IPS DF 6.9 (cell line): ENCODE measurements around the gene ACSS2.
A peak's percentile ranks its signal among the peaks of the same experiment; 100 is the strongest.
"Not testable (repeated sequence)": the region's sequence is repeated elsewhere in the genome, so short reads cannot be mapped to it uniquely, and the experiment has no call there.

ENCODE experiments used
- DNase-seq: peaks from one replicate; pipeline ENCODE4 v3.0.0-alpha.2; 2013; ENCODE audit warnings: low read depth, low spot score
- H3K27ac ChIP-seq: one replicate; pipeline ENCODE4 v1.5.1; 2013; ENCODE audit warnings: low read length, control low read depth
- H3K27me3 ChIP-seq: 2 replicates; pipeline ENCODE4 v1.6.1; 2013; ENCODE audit warnings: mild to moderate bottlenecking, low read length; ENCODE audit not compliant: control insufficient read depth, insufficient read depth
- H3K36me3 ChIP-seq: 2 replicates; pipeline ENCODE4 v1.6.1; 2013; ENCODE audit warnings: low read length; ENCODE audit not compliant: control insufficient read depth, insufficient read depth
- H3K4me1 ChIP-seq: 2 replicates; pipeline ENCODE4 v1.6.1; 2013; ENCODE audit warnings: low read length; ENCODE audit not compliant: control insufficient read depth, insufficient read depth
- H3K4me3 ChIP-seq: 2 replicates; pipeline ENCODE4 v1.5.1; 2013; ENCODE audit warnings: mild to moderate bottlenecking, low read length
- H3K9me3 ChIP-seq: 2 replicates; pipeline ENCODE4 v1.6.1; 2013; ENCODE audit warnings: low read length, inconsistent platforms; ENCODE audit not compliant: control insufficient read depth, insufficient read depth
- WGBS: extraction: QIAGEN DNeasy Blood & Tissue Kit; methylation state at CpG from one replicate; pipeline ENCODE4 v1.1.7; 2013; ENCODE audit warnings: mixed read lengths, missing lambda C conversion rate; ENCODE audit not compliant: insufficient read length, insufficient coverage; 5-methylcytosine and 5-hydroxymethylcytosine counted together

Gene ACSS2

DNA sequence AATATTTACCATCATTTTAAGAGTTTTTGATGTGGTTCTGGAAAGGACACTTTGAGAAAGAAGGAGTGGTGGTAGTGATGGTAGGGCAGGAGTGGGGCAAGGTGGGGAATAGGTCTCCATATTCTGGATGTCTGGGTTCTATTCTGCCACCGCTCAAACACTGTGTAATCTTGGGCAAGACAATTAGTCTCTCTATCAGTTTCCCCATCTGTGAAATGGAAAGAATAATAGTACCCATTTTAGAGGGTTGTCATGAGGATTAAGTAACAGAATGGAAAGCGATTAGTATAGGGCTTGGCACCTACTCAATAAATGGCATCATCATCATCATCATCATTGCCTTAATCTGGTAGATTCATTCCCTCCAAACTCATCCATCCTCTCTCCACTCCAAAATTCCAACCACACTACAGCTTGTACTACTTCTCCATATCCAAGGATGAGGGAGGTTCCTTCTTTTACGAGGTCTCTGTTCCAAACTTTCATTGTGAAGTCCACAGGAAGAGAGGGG is 2.8 kb upstream of the ACSS2 start:
- Histone ChIP-seq H3K9me3 (no peaks in the 10 kb centered on the region), H3K27me3 (no peaks in the 10 kb centered on the region), H3K4me1 (peaks cover 3% of the 10 kb centered on the region; the same call in 1 of the 2 replicates), H3K36me3 (no peaks in the 10 kb centered on the region), H3K4me3 (no peak overlapping the region), H3K27ac (no peak overlapping the region)
- DNase-seq: no peak
- WGBS: no CpG with 5 or more reads among the region's 3 CpGs

DNA sequence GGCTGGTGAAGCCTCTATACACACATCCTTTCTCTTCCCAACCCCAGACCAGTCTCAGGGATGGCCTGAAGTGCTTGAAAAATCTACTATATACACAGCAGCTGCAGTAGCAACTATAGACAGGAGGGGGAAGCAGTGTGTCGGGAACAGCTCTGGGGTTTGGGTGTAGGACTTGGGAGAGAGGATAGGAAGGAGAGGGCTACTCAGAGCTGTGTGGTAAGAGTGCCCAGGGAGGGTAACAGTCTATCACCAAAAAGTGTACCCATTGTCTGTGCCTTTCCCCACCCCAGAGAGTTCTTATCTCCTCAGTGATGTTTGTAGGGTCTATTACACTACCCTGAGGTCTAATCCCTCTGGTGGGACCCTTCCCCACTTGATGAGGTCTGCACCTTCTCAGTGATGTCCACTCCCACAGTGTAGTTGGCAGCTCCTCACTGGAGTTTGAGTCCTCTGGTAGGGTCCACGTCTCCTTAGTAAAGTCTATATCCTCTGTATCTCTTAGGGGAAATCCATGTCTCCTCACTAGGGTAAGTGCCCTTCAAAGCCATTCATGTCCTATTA is 2.2 kb upstream of the ACSS2 start:
- peak; percentile 72 for DNase-seq
- H3K27me3 ChIP-seq: no peaks in the 10 kb centered on the region
- no peaks in the 10 kb centered on the region for H3K9me3 ChIP-seq
- H3K4me1 ChIP-seq: peaks cover 3% of the 10 kb centered on the region; the same call in 1 of the 2 replicates
- no peak overlapping the region for H3K27ac ChIP-seq
- no peak overlapping the region for H3K4me3 ChIP-seq
- H3K36me3 ChIP-seq: no peaks in the 10 kb centered on the region
- no CpG with 5 or more reads among the region's 2 CpGs for WGBS

DNA sequence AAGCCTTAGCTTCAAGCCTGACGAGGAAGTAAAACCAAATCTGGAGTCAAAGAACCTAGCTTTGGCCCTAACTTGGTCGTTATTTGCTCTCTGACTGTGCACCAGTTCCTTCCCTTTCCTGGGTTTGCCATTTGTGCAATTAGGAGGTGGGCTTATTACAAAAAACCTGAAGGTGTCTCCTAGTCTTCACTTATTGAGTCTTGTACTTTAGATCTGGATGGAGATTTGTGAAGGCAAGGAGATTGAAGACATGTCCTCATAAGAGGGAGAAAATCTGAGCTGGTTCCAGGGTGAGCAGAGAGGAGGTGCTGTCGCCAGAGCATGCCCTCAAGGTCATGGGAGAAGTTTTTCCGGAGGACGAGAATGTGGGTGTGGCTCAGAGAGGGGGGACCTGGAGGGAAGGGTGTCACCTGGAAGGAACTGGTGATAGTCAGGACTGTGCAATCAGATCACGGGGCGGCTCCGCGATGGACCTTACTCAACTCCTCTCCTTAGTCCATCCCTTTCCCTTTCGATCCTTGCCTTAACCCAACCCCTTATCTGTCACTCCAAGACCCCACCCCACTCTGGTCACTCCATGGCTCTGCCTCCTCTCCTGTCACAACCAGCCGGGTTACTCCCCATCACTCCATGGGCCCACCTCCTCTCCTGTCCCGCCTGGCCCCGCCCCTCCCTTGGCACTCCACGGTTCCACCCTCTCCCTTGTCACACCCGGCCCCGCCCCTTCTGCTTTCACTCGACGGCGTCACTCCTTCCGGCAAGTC is 588 bp upstream of the ACSS2 start:
- no peaks in the 10 kb centered on the region for H3K9me3 ChIP-seq
- no peaks in the 10 kb centered on the region for H3K27me3 ChIP-seq
- peak; percentile 99 for DNase-seq
- no peak overlapping the region for H3K27ac ChIP-seq
- peak overlapping the region; percentile 1; the same call in 1 of the 2 replicates for H3K4me3 ChIP-seq
- H3K4me1 ChIP-seq: peaks cover 3% of the 10 kb centered on the region
- no CpG with 5 or more reads among the region's 20 CpGs for WGBS
- H3K36me3 ChIP-seq: no peaks in the 10 kb centered on the region

DNA sequence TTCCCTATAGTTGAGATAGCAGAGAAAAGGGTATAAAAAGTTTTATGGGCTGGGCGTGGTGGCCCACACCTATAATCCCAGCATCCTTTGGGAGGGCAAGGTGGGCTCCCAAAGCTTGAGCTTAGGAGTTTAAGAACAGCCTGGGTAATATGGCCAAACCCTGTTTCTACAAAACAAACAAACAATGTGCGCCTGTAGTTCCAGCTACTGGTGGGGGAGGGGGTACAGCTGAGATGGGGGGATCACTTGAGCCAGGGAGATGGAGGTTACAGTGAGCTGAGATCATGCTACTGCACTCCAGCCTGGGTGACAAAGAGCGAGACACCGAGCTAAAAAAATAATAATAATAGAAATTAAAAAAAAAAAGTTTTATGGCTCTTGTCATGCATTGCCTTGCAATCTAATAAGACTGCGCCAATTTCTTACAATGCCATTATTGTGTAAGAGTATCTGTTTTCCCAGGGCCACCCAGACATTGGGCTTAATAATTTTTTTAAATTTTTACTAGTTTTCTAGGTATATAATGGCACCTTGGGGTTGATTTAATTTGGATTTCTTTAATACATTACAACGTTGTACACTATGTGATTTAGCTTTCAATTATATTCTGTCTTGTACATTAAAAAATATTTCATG is 3.9 kb downstream of the ACSS2 start:
- WGBS: no CpG with 5 or more reads among the region's 6 CpGs
- Histone ChIP-seq H3K27me3 (no peaks in the 10 kb centered on the region), H3K4me1 (no peaks in the 10 kb centered on the region; the same call in 1 of the 2 replicates), H3K27ac (no peak overlapping the region), H3K36me3 (no peaks in the 10 kb centered on the region), H3K4me3 (no peak overlapping the region), H3K9me3 (no peaks in the 10 kb centered on the region)
- no peak for DNase-seq

DNA sequence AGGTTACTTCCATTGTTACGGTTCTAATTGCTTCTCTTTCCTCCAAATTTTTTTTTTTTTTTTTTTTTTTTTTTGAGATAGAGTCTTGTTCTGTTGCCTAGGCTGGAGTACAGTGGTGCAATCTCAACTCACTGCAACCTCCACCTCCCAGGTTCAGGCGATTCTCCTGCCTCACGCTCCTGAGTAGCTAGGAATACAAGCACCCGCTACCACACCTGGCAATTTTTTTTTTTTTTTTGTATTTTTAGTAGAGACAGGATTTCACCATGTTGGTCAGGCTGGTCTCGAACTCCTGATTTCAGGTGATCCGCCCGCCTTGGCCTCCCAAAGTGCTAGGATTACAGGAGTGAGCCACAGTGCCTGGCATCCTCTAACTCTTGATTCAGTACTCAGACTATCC is 4.6 kb downstream of the ACSS2 start:
- H3K27me3 ChIP-seq, DNase-seq, H3K27ac ChIP-seq, H3K4me3 ChIP-seq, H3K9me3 ChIP-seq, H3K4me1 ChIP-seq, H3K36me3 ChIP-seq: not testable (repeated sequence)
- no CpG with 5 or more reads among the region's 7 CpGs for WGBS

DNA sequence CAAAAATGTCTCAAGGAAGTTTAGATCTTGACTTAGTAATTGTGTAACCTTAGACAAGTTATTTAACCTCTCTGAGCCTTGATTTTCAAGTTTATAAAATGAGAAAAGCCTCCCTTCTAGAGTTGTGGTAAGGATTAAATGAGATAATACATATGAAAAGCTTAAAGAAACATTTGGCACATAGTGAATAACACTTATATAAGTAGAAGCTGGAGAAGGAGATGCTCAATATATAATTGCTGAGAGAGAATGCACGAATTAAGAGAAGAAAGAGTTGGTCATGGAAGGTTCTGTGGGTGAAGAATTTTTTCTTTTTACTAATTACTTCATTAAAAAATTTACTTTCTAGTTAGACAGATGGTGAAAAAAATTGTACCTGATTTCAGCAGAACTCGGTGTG is 5.3 kb downstream of the ACSS2 start:
- H3K4me1 ChIP-seq: no peaks in the 10 kb centered on the region; the same call in 1 of the 2 replicates
- no peaks in the 10 kb centered on the region for H3K36me3 ChIP-seq
- no peaks in the 10 kb centered on the region for H3K27me3 ChIP-seq
- DNase-seq: no peak
- WGBS: no CpG with 5 or more reads among the region's 2 CpGs
- H3K27ac ChIP-seq: no peak overlapping the region
- no peaks in the 10 kb centered on the region for H3K9me3 ChIP-seq
- no peak overlapping the region for H3K4me3 ChIP-seq

DNA sequence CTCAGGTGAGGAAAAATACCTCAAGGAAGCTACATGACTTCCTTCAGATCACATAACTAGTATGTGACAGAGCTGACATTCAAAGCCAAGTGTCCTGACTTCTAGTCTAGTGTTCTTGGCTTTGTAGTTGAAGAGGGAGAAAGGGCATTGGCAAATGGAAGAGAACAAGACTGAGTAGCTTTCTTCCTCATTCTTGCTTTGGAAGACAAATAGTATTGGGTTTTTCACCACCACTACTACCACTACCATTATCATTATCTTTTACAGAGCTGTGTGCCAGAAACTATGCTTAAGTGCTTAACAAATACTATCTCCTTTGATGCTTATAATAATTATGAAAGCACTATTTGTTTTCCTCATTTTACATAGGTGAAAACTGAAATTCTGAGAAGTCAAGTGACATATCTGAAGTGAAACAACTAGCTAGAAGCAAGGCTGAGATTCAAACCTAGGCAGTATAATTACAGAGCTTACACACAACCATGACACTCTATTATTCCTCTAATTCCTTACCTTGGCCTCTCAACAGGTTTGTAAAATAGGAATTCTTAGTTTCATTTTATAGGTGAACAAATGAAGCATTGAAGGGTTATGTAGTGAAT is 6.8 kb downstream of the ACSS2 start:
- no peak for DNase-seq
- no peaks in the 10 kb centered on the region for H3K36me3 ChIP-seq
- no peak overlapping the region for H3K4me3 ChIP-seq
- H3K27ac ChIP-seq: no peak overlapping the region
- no peaks in the 10 kb centered on the region for H3K27me3 ChIP-seq
- H3K9me3 ChIP-seq: no peaks in the 10 kb centered on the region
- H3K4me1 ChIP-seq: no peaks in the 10 kb centered on the region; the same call in 1 of the 2 replicates

DNA sequence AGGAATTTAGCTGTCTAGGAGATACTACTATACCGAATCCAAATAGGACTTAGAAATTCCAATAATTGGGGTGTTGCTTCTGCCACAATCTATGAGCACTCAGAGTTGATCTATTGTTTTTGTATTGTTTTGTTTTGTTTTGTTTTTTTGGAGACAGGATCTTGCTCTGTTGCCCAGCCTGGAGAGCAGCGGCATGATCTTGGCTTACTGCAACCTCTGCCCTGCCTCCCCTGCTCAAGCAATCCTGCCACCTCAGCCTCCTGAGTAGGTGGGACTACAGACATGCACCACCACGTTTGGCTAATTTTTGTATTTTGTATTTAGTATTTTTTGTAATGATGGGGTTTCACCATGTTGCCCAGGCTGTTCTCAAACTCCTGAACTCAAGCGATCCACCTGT is 7.4 kb downstream of the ACSS2 start:
- WGBS: no CpG with 5 or more reads among the region's 4 CpGs
- Histone ChIP-seq H3K27ac (no peak overlapping the region), H3K36me3 (no peaks in the 10 kb centered on the region)

DNA sequence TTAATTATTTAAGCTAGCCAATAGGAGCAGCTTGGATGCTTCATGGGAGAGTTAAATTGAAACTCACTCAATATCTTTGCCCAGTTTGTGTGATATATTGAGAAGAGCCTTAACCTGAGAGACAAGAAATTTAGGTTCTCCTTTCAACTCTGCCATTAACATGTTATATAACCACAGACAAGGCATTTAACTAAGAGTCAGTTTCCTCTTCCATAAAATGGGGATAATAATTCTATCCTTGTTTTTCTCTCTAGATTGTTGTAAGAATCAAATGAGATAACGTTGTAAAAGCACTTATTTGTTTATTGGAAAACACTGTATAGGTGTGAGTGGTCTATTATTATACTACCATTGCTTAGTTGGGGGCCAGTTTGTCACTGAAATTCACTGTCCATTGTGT is 7.8 kb downstream of the ACSS2 start:
- no peaks in the 10 kb centered on the region; the same call in 1 of the 2 replicates for H3K4me1 ChIP-seq
- no peaks in the 10 kb centered on the region for H3K9me3 ChIP-seq
- no peak overlapping the region for H3K4me3 ChIP-seq
- H3K36me3 ChIP-seq: no peaks in the 10 kb centered on the region
- DNase-seq: no peak
- no peaks in the 10 kb centered on the region for H3K27me3 ChIP-seq
- no CpG with 5 or more reads among the region's 1 CpG for WGBS
- no peak overlapping the region for H3K27ac ChIP-seq

More for the DNA sequence above, 7.4 kb downstream of the ACSS2 start:
- no peak for DNase-seq
- H3K4me1 ChIP-seq: no peaks in the 10 kb centered on the region; the same call in 1 of the 2 replicates
- no peak overlapping the region for H3K4me3 ChIP-seq
- H3K9me3 ChIP-seq: no peaks in the 10 kb centered on the region
- H3K27me3 ChIP-seq: no peaks in the 10 kb centered on the region

DNA sequence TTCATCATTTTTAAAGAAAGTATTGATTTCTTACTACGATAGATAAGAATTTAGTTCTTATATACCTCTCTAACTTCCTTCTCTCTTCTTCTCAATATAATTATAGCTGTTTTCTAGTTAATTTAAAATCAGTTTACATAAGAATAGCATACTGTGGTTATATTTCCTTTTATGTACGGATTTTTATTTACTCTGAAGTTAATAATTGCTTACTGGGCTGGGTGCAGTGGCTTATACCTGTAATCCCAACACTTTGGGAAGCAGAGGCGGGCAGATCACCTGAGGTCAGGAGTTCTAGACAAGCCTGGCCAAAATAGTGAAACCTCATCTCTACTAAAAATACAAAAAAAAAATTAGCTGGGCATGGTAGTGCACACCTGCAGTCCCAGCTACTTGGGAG is 9.7 kb downstream of the ACSS2 start:
- Histone ChIP-seq H3K4me1 (no peaks in the 10 kb centered on the region), H3K27me3 (no peaks in the 10 kb centered on the region), H3K36me3 (no peaks in the 10 kb centered on the region), H3K9me3 (no peaks in the 10 kb centered on the region), H3K27ac (no peak overlapping the region), H3K4me3 (no peak overlapping the region)
- WGBS: no CpG with 5 or more reads among the region's 3 CpGs
- no peak for DNase-seq
